Trophoblast cell (in vitro differentiated cells and primary cell): Measurements from ENCODE around the gene HAND2.
A peak's percentile ranks its signal among the peaks of the same experiment; 100 is the strongest.

Experiments used
- DNase-seq, 2 donors: peaks; one replicate each; pipeline ENCODE4 v3.0.0-alpha.2; 2016
- H2AFZ ChIP-seq: 2 replicates; pipeline ENCODE4 v1.6.1; 2013; ENCODE audit warnings: low read length, moderate library complexity, mild to moderate bottlenecking; ENCODE audit not compliant: insufficient read depth, poor library complexity
- H2AK5ac ChIP-seq: 2 replicates; pipeline ENCODE4 v1.6.1; 2013; ENCODE audit warnings: mild to moderate bottlenecking, low read length
- H2BK120ac ChIP-seq: 2 replicates; pipeline ENCODE4 v1.6.1; 2013; ENCODE audit warnings: low read length, mild to moderate bottlenecking, moderate library complexity; ENCODE audit not compliant: insufficient read depth, poor library complexity
- H2BK12ac ChIP-seq: 2 replicates; pipeline ENCODE4 v1.6.1; 2013; ENCODE audit warnings: mild to moderate bottlenecking, low read length, moderate library complexity
- H2BK5ac ChIP-seq: 2 replicates; pipeline ENCODE4 v1.6.1; 2013; ENCODE audit warnings: low read length, low read depth, moderate library complexity, mild to moderate bottlenecking; ENCODE audit not compliant: poor library complexity
- H3K14ac ChIP-seq: 2 replicates; pipeline ENCODE4 v1.6.1; 2013; ENCODE audit warnings: mild to moderate bottlenecking, low read length
- H3K18ac ChIP-seq: 2 replicates; pipeline ENCODE4 v1.6.1; 2013; ENCODE audit warnings: mild to moderate bottlenecking, low read length
- H3K23ac ChIP-seq: 2 replicates; pipeline ENCODE4 v1.6.1; 2013; ENCODE audit warnings: low read length
- H3K27ac ChIP-seq: 2 replicates; pipeline ENCODE4 v1.5.1; 2013; ENCODE audit warnings: low read depth, mild to moderate bottlenecking, inconsistent platforms, low read length, moderate library complexity
- H3K27me3 ChIP-seq: 2 replicates; pipeline ENCODE4 v1.6.1; 2013; ENCODE audit warnings: inconsistent platforms, mild to moderate bottlenecking, low read length, moderate library complexity; ENCODE audit not compliant: insufficient read depth
- H3K36me3 ChIP-seq, 2 experiments: 1 replicate in 1 of 2; 2 replicates in 1 of 2; pipeline ENCODE4 v1.6.1; 2013; ENCODE audit warnings: low read length in 2 of 2, mild to moderate bottlenecking in 2 of 2, moderate library complexity in 1 of 2; ENCODE audit not compliant: insufficient read depth in 2 of 2, control insufficient read depth in 1 of 2
- H3K4ac ChIP-seq: 2 replicates; pipeline ENCODE4 v1.6.1; 2013; ENCODE audit warnings: low read depth, mild to moderate bottlenecking, low read length, moderate library complexity
- H3K4me1 ChIP-seq, 2 experiments: 1 replicate in 1 of 2; 2 replicates in 1 of 2; pipeline ENCODE4 v1.6.1; 2013; ENCODE audit warnings: low read length in 2 of 2, mild to moderate bottlenecking in 2 of 2, moderate library complexity in 1 of 2; ENCODE audit not compliant: insufficient read depth in 2 of 2, control insufficient read depth in 1 of 2
- H3K4me2 ChIP-seq: 2 replicates; pipeline ENCODE4 v1.6.1; 2013; ENCODE audit warnings: inconsistent platforms, mild to moderate bottlenecking, low read length, moderate library complexity
- H3K4me3 ChIP-seq: 2 replicates; pipeline ENCODE4 v1.5.1; 2013; ENCODE audit warnings: mild to moderate bottlenecking, low read depth, low read length, inconsistent platforms
- H3K79me1 ChIP-seq: one replicate; pipeline ENCODE4 v1.6.1; 2013; ENCODE audit warnings: low read length
- H3K79me2 ChIP-seq: 2 replicates; pipeline ENCODE4 v1.6.1; 2013; ENCODE audit warnings: low read length, mild to moderate bottlenecking; ENCODE audit not compliant: control insufficient read depth, insufficient read depth, poor library complexity
- H3K9ac ChIP-seq: 2 replicates; pipeline ENCODE4 v1.6.1; 2013; ENCODE audit warnings: mild to moderate bottlenecking, low read length
- H3K9me3 ChIP-seq: 2 replicates; pipeline ENCODE4 v1.6.1; 2013; ENCODE audit warnings: low read depth, mild to moderate bottlenecking, control low read depth, inconsistent platforms, low read length; ENCODE audit not compliant: insufficient read depth
- H4K12ac ChIP-seq: 2 replicates; pipeline ENCODE4 v1.6.1; 2013; ENCODE audit warnings: low read depth, mild to moderate bottlenecking, low read length, moderate library complexity
- H4K8ac ChIP-seq: 2 replicates; pipeline ENCODE4 v1.6.1; 2013; ENCODE audit warnings: low read depth, mild to moderate bottlenecking, low read length, moderate library complexity
- H4K91ac ChIP-seq: one replicate; pipeline ENCODE4 v1.6.1; 2013; ENCODE audit warnings: low read depth, mild to moderate bottlenecking, low read length, moderate library complexity
- WGBS: extraction: QIAGEN DNeasy Blood & Tissue Kit; methylation state at CpG from one replicate; pipeline ENCODE4 v1.1.7; 2013; ENCODE audit warnings: missing lambda C conversion rate; ENCODE audit not compliant: insufficient read length, insufficient coverage; ENCODE audit errors: extremely low coverage; 5-methylcytosine and 5-hydroxymethylcytosine counted together

The HAND2 gene

DNA sequence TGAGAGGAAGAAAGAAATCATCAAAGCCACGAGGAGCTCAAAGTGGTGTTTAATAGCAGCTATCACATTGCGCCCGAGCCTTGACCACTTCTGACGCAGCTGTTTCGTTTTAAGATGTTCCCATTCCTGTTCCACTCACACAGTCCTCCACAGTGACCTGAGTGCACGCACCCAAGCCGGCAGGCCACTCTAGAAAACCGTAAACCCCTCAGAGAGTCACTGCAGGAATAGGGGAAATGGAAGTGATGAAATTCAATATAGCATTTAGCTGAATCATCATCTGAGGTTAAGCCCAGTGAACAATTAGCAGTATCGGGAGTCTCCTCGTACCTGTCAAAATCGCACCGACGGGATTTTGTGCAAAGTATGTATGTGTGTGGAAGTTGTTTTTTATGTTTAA, 17.9 kb upstream of the HAND2 start:
- Histone ChIP-seq H4K8ac (no peak overlapping the region), H2AK5ac (no peak overlapping the region), H3K4ac (no peak overlapping the region), H3K23ac (no peak overlapping the region), H3K27ac (no peak overlapping the region), H2BK12ac (no peak overlapping the region), H3K79me2 (no peaks in the 10 kb centered on the region), H3K4me2 (no peak overlapping the region), H3K4me3 (no peak overlapping the region), H3K79me1 (no peaks in the 10 kb centered on the region), H2BK120ac (no peak overlapping the region), H3K9me3 (no peaks in the 10 kb centered on the region), H2AFZ (no peak overlapping the region), H3K14ac (no peak overlapping the region), H3K36me3 (no peaks in the 10 kb centered on the region), H3K9ac (no peak overlapping the region), H3K18ac (no peak overlapping the region), H4K12ac (no peak overlapping the region), H3K27me3 (no peaks in the 10 kb centered on the region), H3K4me1 (no peaks in the 10 kb centered on the region), H2BK5ac (no peak overlapping the region), H4K91ac (no peak overlapping the region)
- WGBS: no CpG with 5 or more reads among the region's 13 CpGs
- peak in 1 of 2 donors; percentile 5 for DNase-seq

DNA sequence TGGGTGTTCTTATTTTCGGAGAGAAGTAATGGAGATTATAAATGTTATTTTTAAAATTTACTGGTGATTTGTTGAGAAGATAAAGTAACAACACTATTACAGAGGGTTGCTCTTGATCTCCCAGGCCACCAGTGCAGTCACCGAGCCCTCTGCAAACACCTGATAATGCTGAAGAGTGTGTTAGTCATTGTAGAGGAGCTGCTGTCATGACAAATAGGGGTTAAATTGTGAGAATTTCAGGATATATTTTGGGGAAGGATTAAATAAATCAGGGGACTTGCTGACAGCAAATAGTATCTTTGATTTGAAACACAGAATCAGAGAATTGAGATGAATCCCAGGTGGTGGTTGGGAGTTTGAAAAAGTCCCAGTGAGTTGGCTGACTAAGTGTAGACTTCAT, 16.7 kb upstream of the HAND2 start:
- Histone ChIP-seq H3K27ac (no peak overlapping the region), H3K9me3 (no peaks in the 10 kb centered on the region), H3K4ac (no peak overlapping the region), H2BK12ac (no peak overlapping the region), H4K8ac (no peak overlapping the region), H4K12ac (no peak overlapping the region), H2AFZ (no peak overlapping the region), H3K36me3 (no peaks in the 10 kb centered on the region), H2AK5ac (no peak overlapping the region), H3K4me3 (no peak overlapping the region), H3K4me1 (no peaks in the 10 kb centered on the region), H2BK120ac (no peak overlapping the region), H3K27me3 (no peaks in the 10 kb centered on the region), H3K23ac (no peak overlapping the region), H3K79me1 (no peaks in the 10 kb centered on the region), H2BK5ac (no peak overlapping the region), H3K4me2 (no peak overlapping the region), H3K79me2 (no peaks in the 10 kb centered on the region), H4K91ac (no peak overlapping the region), H3K9ac (no peak overlapping the region), H3K14ac (no peak overlapping the region), H3K18ac (no peak overlapping the region)
- DNase-seq: no peak
- no CpG with 5 or more reads among the region's 2 CpGs for WGBS

DNA sequence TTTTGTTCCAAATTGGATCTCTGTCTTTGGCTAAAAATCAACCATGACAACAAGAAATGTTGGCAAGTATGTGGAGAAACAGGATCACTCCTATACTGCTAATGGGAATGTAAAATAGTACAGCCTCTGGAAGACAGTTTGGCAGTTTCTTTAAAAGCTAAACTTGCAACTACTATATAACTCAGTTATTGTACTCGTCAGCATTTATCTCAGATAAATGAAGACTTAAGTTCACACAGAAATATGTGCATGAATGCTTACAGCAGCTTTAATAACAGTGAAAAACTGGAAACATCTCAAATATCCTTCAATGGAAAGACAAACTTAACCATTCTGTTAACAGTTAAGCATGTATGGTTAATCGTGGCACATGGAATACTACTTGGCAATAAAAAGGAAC, 15.4 kb upstream of the HAND2 start:
- Histone ChIP-seq H2BK5ac (no peak overlapping the region), H3K36me3 (no peaks in the 10 kb centered on the region), H3K79me2 (no peaks in the 10 kb centered on the region), H3K14ac (no peak overlapping the region), H4K91ac (no peak overlapping the region), H2AFZ (no peak overlapping the region), H3K27me3 (no peaks in the 10 kb centered on the region), H3K27ac (no peak overlapping the region), H3K9ac (no peak overlapping the region), H3K79me1 (no peaks in the 10 kb centered on the region), H3K9me3 (no peaks in the 10 kb centered on the region), H3K23ac (no peak overlapping the region), H2BK12ac (no peak overlapping the region), H4K8ac (no peak overlapping the region), H2BK120ac (no peak overlapping the region), H3K18ac (no peak overlapping the region), H2AK5ac (no peak overlapping the region), H3K4ac (no peak overlapping the region), H3K4me3 (no peak overlapping the region), H3K4me2 (no peak overlapping the region), H3K4me1 (no peaks in the 10 kb centered on the region), H4K12ac (no peak overlapping the region)
- DNase-seq: no peak
- WGBS: no CpG with 5 or more reads among the region's 2 CpGs

DNA sequence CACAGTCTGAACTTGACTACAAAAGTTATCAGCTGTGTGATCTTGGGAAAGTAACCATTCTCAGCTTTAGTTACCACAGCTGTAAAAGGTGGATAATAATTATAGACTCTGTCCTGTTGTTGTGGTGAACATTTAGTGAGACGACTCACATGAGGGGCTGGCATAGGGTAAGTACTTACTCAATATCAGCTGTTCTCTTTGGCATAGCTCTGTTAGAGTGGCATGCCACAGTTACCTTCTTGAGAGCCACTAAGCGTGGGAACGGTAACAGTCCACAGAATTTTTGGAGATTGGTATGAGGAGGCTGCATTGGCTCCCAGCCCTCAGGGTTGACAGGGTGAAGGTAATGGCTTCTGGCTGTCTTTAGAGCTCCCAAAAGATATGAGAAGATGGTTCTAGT, 13.2 kb upstream of the HAND2 start:
- no peak overlapping the region for H2BK5ac ChIP-seq
- no peak for DNase-seq
- no peak overlapping the region for H2BK12ac ChIP-seq
- no peaks in the 10 kb centered on the region for H3K79me2 ChIP-seq
- no peak overlapping the region for H3K18ac ChIP-seq
- no peak overlapping the region for H4K8ac ChIP-seq
- no peak overlapping the region for H3K14ac ChIP-seq
- no peaks in the 10 kb centered on the region for H3K9me3 ChIP-seq
- H3K4me3 ChIP-seq: no peak overlapping the region
- no peak overlapping the region for H3K4ac ChIP-seq
- no CpG with 5 or more reads among the region's 3 CpGs for WGBS
- H2BK120ac ChIP-seq: no peak overlapping the region
- H3K27me3 ChIP-seq: peaks cover 9% of the 10 kb centered on the region
- H3K36me3 ChIP-seq: no peaks in the 10 kb centered on the region
- H3K4me1 ChIP-seq: peaks cover 4 to 6% of the 10 kb centered on the region in 2 experiments
- no peak overlapping the region for H2AK5ac ChIP-seq
- no peak overlapping the region for H3K23ac ChIP-seq
- H4K91ac ChIP-seq: no peak overlapping the region
- no peak overlapping the region for H4K12ac ChIP-seq
- no peaks in the 10 kb centered on the region for H3K79me1 ChIP-seq
- H2AFZ ChIP-seq: no peak overlapping the region
- H3K4me2 ChIP-seq: no peak overlapping the region
- no peak overlapping the region for H3K27ac ChIP-seq
- H3K9ac ChIP-seq: no peak overlapping the region
